Thoracic aorta (tissue), 2 donors: ENCODE measurements around the gene HPX. TPM values are rescaled to one million over a fixed set of nuclear protein-coding genes. Genes with fewer than 3 reads are reported as not detected.

Experiments
- ATAC-seq: fragments of 150-250 bp; one replicate; pipeline ENCODE4 v1.8.0; 2017; ENCODE audit warnings: low read depth; ENCODE audit not compliant: insufficient number of reproducible peaks, low FRiP score
- DNase-seq: peaks from one replicate; pipeline ENCODE4 v3.0.0-alpha.2; 2020; ENCODE audit warnings: low spot score
- H3K27ac ChIP-seq, 2 donors: fragments of 200-600 bp; sonication (generic); 1 replicate in 1 of 2; 2 replicates in 1 of 2; pipeline ENCODE4 v1.5.1; 2016; ENCODE audit warnings: mild to moderate bottlenecking in 2 of 2, moderate library complexity in 2 of 2
- H3K27me3 ChIP-seq: fragments of 200-600 bp; sonication (generic); replicated peaks from 2 replicates; pipeline ENCODE4 v1.6.0; 2016; ENCODE audit warnings: mild to moderate bottlenecking; ENCODE audit not compliant: insufficient read depth
- H3K36me3 ChIP-seq: fragments of 200-600 bp; sonication (generic); one replicate; pipeline ENCODE4 v1.5.1; 2016
- H3K4me1 ChIP-seq, 2 donors: fragments of 200-600 bp; sonication (generic); 1 replicate in 1 of 2; 2 replicates in 1 of 2; pipeline versions ENCODE4 v1.5.1 to v1.6.0; 2016; ENCODE audit warnings: low read depth in 2 of 2, mild to moderate bottlenecking in 1 of 2; ENCODE audit not compliant: control insufficient read depth in 1 of 2
- H3K4me3 ChIP-seq: fragments of 200-600 bp; sonication (generic); 2 replicates; pipeline ENCODE4 v1.5.1; 2016; ENCODE audit warnings: mild to moderate bottlenecking
- H3K9me3 ChIP-seq: fragments of 200-600 bp; sonication (generic); 2 replicates; pipeline ENCODE4 v1.5.1; 2016
- total RNA-seq, 2 donors: library from RNA; depleted of rRNA; stranded (reverse); fragments of >200 nt; gene quantifications; one replicate each; pipeline versions ENCODE4 v1.1.0 to v1.2.3, GENCODE V29; 2016
- TF ChIP-seq, protein P1 (sequence below): fragments of 200-600 bp; sonication (generic); IDR thresholded peaks from one replicate; pipeline ENCODE4 v1.5.1; 2019; ENCODE audit warnings: antibody characterized with exemption

The HPX gene
- total RNA-seq, 2 donors from 2014 or later, result 0.54 to 2.9 TPM

DNA sequence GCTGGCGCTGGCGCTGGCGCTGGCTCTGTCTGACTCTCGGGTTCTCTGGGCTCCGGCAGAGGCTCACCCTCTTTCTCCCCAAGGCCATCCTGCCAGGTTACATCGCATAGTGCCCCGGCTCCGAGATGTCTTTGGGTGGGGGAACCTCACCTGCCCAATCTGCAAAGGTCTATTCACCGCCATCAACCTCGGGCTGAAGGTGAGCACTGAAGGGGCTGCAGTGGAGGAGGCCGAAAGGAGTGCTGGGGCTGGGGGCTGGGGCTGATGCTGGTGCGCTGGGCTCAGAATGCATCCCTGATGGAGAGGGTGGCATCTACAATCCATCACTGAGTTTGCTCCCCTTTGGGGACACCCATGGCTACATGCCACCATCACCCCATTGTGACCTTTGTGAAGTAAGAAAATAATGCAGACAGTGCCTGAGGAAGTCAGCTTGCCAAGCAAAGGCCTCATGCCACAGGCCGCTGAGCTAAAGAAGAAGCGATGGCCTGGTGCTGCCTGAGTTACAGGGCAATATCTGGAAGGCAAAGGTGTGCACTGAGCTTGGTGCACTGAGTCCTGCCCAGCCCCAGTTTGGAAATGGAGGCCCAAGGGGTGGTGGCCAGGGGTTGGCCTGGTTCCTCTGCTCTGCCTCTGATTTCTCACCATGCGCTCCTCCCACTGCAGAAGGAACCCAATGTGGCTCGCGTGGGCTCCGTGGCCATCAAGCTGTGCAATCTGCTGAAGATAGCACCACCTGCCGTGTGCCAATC is 49.9 kb downstream of the HPX start:
- ATAC-seq (no peak), DNase-seq (no peak)
- Histone ChIP-seq H3K27me3 (no peaks in the 10 kb centered on the region), H3K36me3 (peaks cover 7% of the 10 kb centered on the region), H3K9me3 (no peaks in the 10 kb centered on the region), H3K4me3 (peak overlapping the region; percentile 84), H3K27ac (peak overlapping the region; percentile 89 to 92), H3K4me1 (peaks cover 4 to 30% of the 10 kb centered on the region in 2 donors)
- TF ChIP-seq, protein P1, sequence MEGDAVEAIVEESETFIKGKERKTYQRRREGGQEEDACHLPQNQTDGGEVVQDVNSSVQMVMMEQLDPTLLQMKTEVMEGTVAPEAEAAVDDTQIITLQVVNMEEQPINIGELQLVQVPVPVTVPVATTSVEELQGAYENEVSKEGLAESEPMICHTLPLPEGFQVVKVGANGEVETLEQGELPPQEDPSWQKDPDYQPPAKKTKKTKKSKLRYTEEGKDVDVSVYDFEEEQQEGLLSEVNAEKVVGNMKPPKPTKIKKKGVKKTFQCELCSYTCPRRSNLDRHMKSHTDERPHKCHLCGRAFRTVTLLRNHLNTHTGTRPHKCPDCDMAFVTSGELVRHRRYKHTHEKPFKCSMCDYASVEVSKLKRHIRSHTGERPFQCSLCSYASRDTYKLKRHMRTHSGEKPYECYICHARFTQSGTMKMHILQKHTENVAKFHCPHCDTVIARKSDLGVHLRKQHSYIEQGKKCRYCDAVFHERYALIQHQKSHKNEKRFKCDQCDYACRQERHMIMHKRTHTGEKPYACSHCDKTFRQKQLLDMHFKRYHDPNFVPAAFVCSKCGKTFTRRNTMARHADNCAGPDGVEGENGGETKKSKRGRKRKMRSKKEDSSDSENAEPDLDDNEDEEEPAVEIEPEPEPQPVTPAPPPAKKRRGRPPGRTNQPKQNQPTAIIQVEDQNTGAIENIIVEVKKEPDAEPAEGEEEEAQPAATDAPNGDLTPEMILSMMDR, result no peak

- H3K9me3 ChIP-seq, result no peaks in the 10 kb centered on the region
- ATAC-seq, result peak; percentile 92
- DNase-seq, result peak; percentile 77
- H3K4me1 ChIP-seq, result peaks cover 4 to 30% of the 10 kb centered on the region in 2 donors
- peaks cover 4% of the 10 kb centered on the region for H3K36me3 ChIP-seq
- peak within 1 kb of the TSS; percentile 84 for H3K4me3 ChIP-seq
- no peaks in the 10 kb centered on the region for H3K27me3 ChIP-seq
- TF ChIP-seq, protein P1, result no peak
- peak within 1 kb of the TSS; percentile 89 to 92 for H3K27ac ChIP-seq
Measured at GRCh38 chr11:6389905-6390717, 50.7 kb downstream of the HPX start, which contains the start of gene SMPD1. SMPD1 (plus strand) TSS chr11:6390474; CDS start chr11:6390599, 125 bp downstream.

- H3K27ac ChIP-seq, result peak overlapping the region; percentile 89 to 92
Measured at GRCh38 chr11:6388748-6389147, 52.0 kb downstream of the HPX start.

GRCh38 chr11:6387811-6388599 is 52.8 kb downstream of the HPX start:
- Histone ChIP-seq H3K9me3 (no peaks in the 10 kb centered on the region), H3K4me3 (no peak overlapping the region), H3K4me1 (peaks cover 4 to 30% of the 10 kb centered on the region in 2 donors), H3K27me3 (no peaks in the 10 kb centered on the region), H3K36me3 (no peaks in the 10 kb centered on the region), H3K27ac (peak overlapping the region; percentile 19 to 92)
- no peak for DNase-seq
- no peak for ATAC-seq
- TF ChIP-seq, protein P1, result no peak

More at GRCh38 chr11:6388748-6389147, 52.0 kb downstream of the HPX start:
- no peak for ATAC-seq
- Histone ChIP-seq H3K4me1 (peaks cover 4 to 30% of the 10 kb centered on the region in 2 donors), H3K4me3 (no peak overlapping the region), H3K36me3 (no peaks in the 10 kb centered on the region), H3K9me3 (no peaks in the 10 kb centered on the region), H3K27me3 (no peaks in the 10 kb centered on the region)
- TF ChIP-seq, protein P1, result no peak
- no peak for DNase-seq
